ENCODE data around the gene SLC2A9.
A peak's percentile ranks its signal among the peaks of the same experiment; 100 is the strongest.

SLC2A9 gene

DNA sequence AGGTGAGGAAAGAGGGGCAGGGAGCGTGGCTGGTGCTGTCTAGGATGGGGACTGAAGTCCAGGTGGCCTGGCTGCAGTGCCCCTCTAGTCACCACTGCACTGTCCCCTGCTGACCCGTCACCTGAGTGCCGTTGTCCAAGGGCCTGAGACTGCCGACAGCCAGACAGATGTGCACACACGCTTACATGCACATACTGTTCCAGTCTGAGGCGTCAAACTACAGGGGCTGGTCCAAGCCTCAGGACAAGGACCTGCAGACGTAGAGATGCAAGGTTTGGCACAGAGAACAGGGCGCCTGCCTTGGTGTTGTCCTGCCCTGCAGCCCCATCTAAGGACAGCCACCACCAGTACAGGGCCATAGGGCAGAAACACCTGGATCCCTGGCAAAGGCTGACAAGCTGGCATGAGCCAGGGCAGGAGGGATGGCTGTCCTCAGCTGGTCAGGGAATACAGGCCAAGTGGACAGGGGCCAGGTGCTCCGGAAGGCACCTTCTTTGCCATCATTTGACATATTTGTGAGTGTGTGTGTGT is 1.7 kb downstream of the SLC2A9 start:
- peak overlapping the region; percentile 80 for H2AFZ ChIP-seq (ENCODE audit: low read length, unreplicated experiment)
- no peaks in the 10 kb centered on the region for H3K36me3 ChIP-seq (ENCODE audit: insufficient read depth, low read length)
- H3K4me1 ChIP-seq (ENCODE audit: control insufficient read depth, insufficient read depth, low read length, unreplicated experiment): peaks cover 12% of the 10 kb centered on the region
- peak overlapping the region; percentile 67 for H3K27ac ChIP-seq (ENCODE audit: low read depth, low read length)
- peak overlapping the region; percentile 73 for H3K4me3 ChIP-seq (ENCODE audit: low read depth, low read length)
- H3K79me2 ChIP-seq (ENCODE audit: control insufficient read depth, insufficient read depth, low read length, unreplicated experiment): no peaks in the 10 kb centered on the region
- H3K27me3 ChIP-seq (ENCODE audit: insufficient read depth, low read length): no peaks in the 10 kb centered on the region

DNA sequence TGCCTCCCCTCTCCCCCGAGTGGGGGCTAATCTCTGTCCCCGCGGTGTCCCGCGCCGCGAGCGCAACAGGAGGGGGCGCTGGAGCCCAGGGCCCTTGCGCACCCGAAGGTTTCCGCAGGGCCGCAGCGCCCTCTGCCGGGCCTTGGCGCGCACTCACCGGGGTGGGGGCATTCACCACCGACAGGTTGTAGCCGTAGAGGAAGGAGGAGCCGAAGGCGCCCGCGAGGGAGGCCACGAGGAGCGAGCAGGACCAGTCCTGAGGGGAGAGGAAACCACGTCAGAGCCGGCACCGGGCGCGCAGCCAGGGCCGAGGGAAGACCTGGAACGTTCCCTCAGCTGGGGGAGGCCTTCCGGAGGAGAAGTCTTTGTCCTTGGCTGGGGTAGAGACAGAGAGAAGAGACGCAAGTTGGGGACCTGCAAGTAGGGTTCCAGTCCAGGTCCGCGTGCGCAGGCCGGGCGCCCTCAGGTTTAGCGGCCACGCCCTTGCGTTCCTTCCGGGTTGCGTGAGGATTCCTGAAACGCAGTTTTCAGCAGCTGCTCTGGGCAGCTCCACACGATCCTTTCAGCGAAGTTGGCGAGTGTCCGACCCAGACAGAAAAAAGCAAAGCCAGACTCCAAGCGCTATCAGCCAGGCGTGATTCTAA is 2.4 kb downstream of the SLC2A9 start:
- H3K4me3 ChIP-seq (ENCODE audit: low read depth, low read length): peak overlapping the region; percentile 73
- no peaks in the 10 kb centered on the region for H3K36me3 ChIP-seq (ENCODE audit: insufficient read depth, low read length)
- H3K79me2 ChIP-seq (ENCODE audit: control insufficient read depth, insufficient read depth, low read length, unreplicated experiment): no peaks in the 10 kb centered on the region
- H3K4me1 ChIP-seq (ENCODE audit: control insufficient read depth, insufficient read depth, low read length, unreplicated experiment): peaks cover 12% of the 10 kb centered on the region
- H2AFZ ChIP-seq (ENCODE audit: low read length, unreplicated experiment): peak overlapping the region; percentile 80
- H3K27me3 ChIP-seq (ENCODE audit: insufficient read depth, low read length): no peaks in the 10 kb centered on the region
- H3K27ac ChIP-seq (ENCODE audit: low read depth, low read length): peak overlapping the region; percentile 67

DNA sequence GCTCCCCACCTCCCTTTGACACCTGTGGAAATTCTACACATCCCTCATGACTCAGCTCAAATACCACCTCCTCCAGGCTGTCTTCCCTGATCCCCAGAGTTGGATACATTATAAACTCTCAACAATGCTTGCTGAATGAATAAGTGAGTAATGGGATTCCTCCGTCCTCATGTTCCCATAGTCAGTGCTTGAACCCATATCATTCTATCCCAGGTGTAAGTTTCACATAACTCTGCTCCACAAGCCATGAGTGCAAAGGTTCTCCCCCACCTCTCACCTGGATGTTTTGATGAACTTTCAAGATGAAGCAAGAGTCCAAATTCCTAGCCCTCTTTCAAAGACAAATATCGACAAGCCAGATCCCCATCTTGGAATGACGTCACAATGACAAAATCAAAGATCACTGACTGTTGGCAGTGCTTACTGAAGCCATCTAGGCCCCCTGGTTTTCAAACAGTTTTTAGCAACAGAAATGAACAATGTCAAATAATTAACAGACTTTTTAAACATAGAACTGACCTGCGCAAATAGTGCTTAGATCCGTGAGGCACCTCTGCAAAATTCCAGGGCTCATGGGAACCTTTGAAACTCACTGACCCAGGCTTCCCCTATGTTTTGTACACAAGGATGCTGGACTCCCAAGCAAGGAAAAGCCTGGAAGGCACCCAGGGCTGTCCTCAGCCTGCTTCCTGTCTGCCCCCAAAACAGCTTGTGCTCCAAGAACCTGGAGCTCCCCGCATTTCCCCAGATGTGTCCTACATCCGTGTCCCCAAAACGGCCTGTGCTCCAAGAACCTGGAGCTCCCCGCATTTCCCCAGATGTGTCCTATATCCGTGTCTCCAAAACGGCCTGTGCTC is 4.0 kb downstream of the SLC2A9 start:
- H3K4me1 ChIP-seq (ENCODE audit: control insufficient read depth, insufficient read depth, low read length, unreplicated experiment): peaks cover 12% of the 10 kb centered on the region

DNA sequence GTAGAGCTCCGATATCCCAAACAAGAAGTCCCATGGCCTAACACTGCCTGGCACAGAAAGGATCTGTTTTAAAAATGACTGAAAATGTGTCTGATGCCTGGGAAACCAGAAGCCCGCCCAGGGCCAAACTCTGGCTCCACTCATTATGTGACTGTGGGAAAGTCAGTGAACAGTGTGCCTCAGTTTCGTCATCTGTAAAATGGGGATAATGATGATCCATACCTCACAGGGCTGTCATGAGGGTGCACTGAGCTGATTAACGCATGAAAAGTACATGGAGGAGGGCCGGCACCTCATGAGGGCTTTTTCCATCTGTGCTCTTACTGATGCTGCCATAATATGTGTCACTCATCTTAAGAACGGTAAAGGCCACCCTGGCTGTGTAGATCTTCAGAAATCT is 5.1 kb downstream of the SLC2A9 start:
- Histone ChIP-seq H3K27me3 (ENCODE audit: insufficient read depth, low read length) (no peaks in the 10 kb centered on the region), H3K27ac (ENCODE audit: low read depth, low read length) (no peak overlapping the region), H3K4me3 (ENCODE audit: low read depth, low read length) (no peak overlapping the region), H3K4me1 (ENCODE audit: control insufficient read depth, insufficient read depth, low read length, unreplicated experiment) (peaks cover 8% of the 10 kb centered on the region), H3K79me2 (ENCODE audit: control insufficient read depth, insufficient read depth, low read length, unreplicated experiment) (no peaks in the 10 kb centered on the region), H2AFZ (ENCODE audit: low read length, unreplicated experiment) (no peak overlapping the region), H3K36me3 (ENCODE audit: insufficient read depth, low read length) (no peaks in the 10 kb centered on the region)

More for the DNA sequence above, 4.0 kb downstream of the SLC2A9 start:
- Histone ChIP-seq H2AFZ (ENCODE audit: low read length, unreplicated experiment) (no peak overlapping the region), H3K79me2 (ENCODE audit: control insufficient read depth, insufficient read depth, low read length, unreplicated experiment) (no peaks in the 10 kb centered on the region), H3K36me3 (ENCODE audit: insufficient read depth, low read length) (no peaks in the 10 kb centered on the region), H3K4me3 (ENCODE audit: low read depth, low read length) (no peak overlapping the region), H3K27ac (ENCODE audit: low read depth, low read length) (no peak overlapping the region), H3K27me3 (ENCODE audit: insufficient read depth, low read length) (no peaks in the 10 kb centered on the region)

DNA sequence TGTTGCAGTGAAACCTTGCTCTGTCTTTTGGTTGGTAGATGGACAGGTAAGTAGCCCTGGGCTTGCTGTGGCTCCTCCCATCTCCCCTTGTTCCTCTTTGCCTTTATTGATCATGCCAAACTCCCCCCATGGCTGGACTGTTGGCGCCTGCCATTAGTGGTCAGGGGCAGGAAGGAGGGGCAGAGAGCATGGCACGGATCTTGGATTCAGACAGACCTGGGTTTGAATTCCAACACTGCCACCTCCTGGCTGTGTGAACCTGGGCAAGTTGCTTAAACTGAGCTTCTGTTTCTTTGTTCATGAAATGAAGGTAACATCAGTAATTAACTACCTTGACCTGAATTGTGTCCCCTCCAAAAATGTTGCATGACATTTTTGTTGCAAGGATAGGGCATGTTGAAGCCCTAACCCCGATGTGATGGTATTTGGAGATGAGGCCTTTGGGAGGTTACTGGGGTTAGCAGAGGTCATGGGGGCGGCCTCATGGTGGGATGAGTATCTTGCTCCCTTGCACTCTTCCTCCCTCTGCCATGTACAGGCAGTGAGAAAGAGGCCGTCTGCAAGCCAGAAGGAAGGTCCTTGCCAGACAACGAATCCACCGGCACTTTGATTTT is 6.0 kb downstream of the SLC2A9 start:
- H2AFZ ChIP-seq (ENCODE audit: low read length, unreplicated experiment): no peak overlapping the region
- peaks cover 5% of the 10 kb centered on the region for H3K4me1 ChIP-seq (ENCODE audit: control insufficient read depth, insufficient read depth, low read length, unreplicated experiment)
- H3K36me3 ChIP-seq (ENCODE audit: insufficient read depth, low read length): no peaks in the 10 kb centered on the region
- H3K4me3 ChIP-seq (ENCODE audit: low read depth, low read length): no peak overlapping the region
- no peak overlapping the region for H3K27ac ChIP-seq (ENCODE audit: low read depth, low read length)
- no peaks in the 10 kb centered on the region for H3K79me2 ChIP-seq (ENCODE audit: control insufficient read depth, insufficient read depth, low read length, unreplicated experiment)
- no peaks in the 10 kb centered on the region for H3K27me3 ChIP-seq (ENCODE audit: insufficient read depth, low read length)

DNA sequence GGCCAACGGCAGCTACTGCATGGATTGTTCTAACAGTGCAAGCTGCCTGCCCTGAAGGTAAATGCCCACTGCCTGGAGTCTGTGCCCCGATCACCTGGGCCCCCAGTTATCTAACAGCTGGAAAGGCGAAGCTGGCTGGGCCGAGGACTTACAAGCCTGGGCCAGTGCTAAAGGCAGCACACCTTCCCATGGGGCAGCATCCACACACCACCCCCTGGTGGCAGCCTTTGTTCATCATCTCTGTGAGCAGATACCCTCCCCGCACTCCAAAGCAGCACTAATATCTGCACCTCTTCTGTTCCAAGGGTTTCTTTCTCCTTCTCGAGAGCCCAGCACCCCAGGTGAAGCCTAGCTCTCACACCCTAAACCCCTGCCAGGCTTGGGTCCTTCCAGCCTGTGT is 7.6 kb downstream of the SLC2A9 start:
- Histone ChIP-seq H3K36me3 (ENCODE audit: insufficient read depth, low read length) (no peaks in the 10 kb centered on the region), H3K4me1 (ENCODE audit: control insufficient read depth, insufficient read depth, low read length, unreplicated experiment) (no peaks in the 10 kb centered on the region), H3K27me3 (ENCODE audit: insufficient read depth, low read length) (no peaks in the 10 kb centered on the region), H3K4me3 (ENCODE audit: low read depth, low read length) (no peak overlapping the region), H3K79me2 (ENCODE audit: control insufficient read depth, insufficient read depth, low read length, unreplicated experiment) (no peaks in the 10 kb centered on the region), H3K27ac (ENCODE audit: low read depth, low read length) (no peak overlapping the region), H2AFZ (ENCODE audit: low read length, unreplicated experiment) (no peak overlapping the region)

DNA sequence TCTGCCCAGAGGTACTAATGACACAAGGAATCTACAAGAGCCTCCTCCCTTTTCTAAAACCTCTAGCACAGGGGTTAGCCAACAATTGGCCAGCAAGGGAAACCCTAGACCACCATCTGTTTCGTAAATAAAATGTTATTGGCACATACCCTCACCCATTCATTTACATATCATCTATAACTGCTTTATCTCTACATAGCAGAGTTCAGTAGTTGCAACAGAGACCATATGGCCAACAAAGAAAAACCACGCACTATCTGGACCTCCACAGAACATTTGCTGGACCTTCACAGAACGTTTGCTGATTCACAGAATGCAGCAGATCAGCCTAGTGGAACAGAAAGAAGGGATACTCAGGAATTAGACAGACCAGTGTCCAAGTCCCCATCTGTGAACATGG is 9.4 kb downstream of the SLC2A9 start:
- no peak overlapping the region for H3K27ac ChIP-seq (ENCODE audit: low read depth, low read length)
- no peaks in the 10 kb centered on the region for H3K79me2 ChIP-seq (ENCODE audit: control insufficient read depth, insufficient read depth, low read length, unreplicated experiment)
- peaks cover 18% of the 10 kb centered on the region for H3K4me1 ChIP-seq (ENCODE audit: control insufficient read depth, insufficient read depth, low read length, unreplicated experiment)
- no peaks in the 10 kb centered on the region for H3K27me3 ChIP-seq (ENCODE audit: insufficient read depth, low read length)
- no peaks in the 10 kb centered on the region for H3K36me3 ChIP-seq (ENCODE audit: insufficient read depth, low read length)
- no peak overlapping the region for H2AFZ ChIP-seq (ENCODE audit: low read length, unreplicated experiment)
- no peak overlapping the region for H3K4me3 ChIP-seq (ENCODE audit: low read depth, low read length)

DNA sequence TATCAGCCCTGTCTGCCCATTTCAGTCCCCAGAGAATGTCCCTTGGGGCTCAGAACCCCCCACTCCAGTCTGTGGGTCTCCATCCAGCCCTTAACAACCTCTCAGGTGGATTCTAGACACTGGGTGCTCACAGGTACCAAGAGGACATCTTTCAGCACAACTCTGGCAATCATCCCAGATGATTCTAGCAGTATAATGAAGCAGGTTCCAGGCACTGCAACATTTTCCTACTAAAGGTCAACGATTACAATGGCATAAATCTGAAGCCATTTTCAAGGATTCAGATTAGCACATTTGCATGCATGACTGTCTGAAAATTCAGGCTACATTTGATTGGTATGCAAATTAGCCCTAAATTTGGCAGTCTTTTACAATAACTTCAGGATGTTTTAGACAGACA is 10.0 kb downstream of the SLC2A9 start:
- H3K36me3 ChIP-seq (ENCODE audit: insufficient read depth, low read length): no peaks in the 10 kb centered on the region
- H3K79me2 ChIP-seq (ENCODE audit: control insufficient read depth, insufficient read depth, low read length, unreplicated experiment): no peaks in the 10 kb centered on the region
- H3K27me3 ChIP-seq (ENCODE audit: insufficient read depth, low read length): no peaks in the 10 kb centered on the region
- no peak overlapping the region for H3K27ac ChIP-seq (ENCODE audit: low read depth, low read length)
- peaks cover 24% of the 10 kb centered on the region for H3K4me1 ChIP-seq (ENCODE audit: control insufficient read depth, insufficient read depth, low read length, unreplicated experiment)
- H2AFZ ChIP-seq (ENCODE audit: low read length, unreplicated experiment): no peak overlapping the region
- no peak overlapping the region for H3K4me3 ChIP-seq (ENCODE audit: low read depth, low read length)

DNA sequence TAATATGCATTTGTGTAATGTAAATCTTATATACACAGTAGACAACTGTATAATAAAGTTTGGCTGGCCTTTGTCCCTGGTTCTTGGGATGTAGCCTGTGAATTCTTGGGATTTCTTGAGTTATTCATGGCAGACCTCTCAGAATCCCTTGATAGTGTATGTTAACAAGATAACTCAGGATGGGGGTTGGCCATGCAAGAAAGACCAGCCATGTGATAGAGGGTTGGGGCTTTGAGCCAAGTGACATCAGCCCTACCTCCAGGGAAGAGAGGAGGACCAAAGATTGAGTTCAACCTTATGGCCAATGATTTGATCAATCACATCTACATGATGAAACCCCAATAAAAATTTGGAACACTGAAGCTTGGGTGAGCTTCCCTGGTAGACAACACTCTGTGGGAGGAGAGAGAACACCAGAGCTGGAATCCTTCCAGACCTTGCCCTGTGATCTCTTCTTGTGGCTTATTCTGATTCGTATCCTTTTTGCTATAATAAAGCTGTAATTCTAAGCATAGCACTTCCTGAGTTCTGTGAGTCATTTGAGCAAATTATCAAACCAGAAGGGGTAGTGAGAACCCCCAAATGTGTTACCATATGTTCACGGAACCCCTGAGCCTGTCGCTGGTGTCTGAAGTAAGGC is 11.3 kb downstream of the SLC2A9 start:
- Histone ChIP-seq H2AFZ (ENCODE audit: low read length, unreplicated experiment) (no peak overlapping the region), H3K79me2 (ENCODE audit: control insufficient read depth, insufficient read depth, low read length, unreplicated experiment) (no peaks in the 10 kb centered on the region), H3K4me3 (ENCODE audit: low read depth, low read length) (no peak overlapping the region), H3K4me1 (ENCODE audit: control insufficient read depth, insufficient read depth, low read length, unreplicated experiment) (peaks cover 33% of the 10 kb centered on the region), H3K27ac (ENCODE audit: low read depth, low read length) (no peak overlapping the region), H3K36me3 (ENCODE audit: insufficient read depth, low read length) (no peaks in the 10 kb centered on the region), H3K27me3 (ENCODE audit: insufficient read depth, low read length) (no peaks in the 10 kb centered on the region)

DNA sequence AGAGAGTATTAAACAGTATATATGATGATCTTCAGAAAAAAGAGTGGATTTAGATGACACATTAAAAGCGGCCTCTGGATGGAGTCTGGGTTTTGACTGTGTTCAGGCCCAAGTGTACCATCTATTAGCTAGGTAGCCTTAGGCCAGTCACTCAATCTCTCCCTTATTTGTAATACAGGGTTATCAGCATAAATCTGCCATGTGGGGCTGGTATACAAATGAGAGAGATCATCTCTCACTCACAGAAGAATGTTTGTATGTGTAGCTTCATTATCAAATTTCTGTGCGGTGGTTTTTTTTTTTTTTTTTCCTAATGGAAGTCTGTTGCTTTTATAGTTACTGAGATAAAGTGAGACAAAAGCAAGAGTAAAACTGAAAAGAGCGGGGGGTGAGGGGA is 12.7 kb downstream of the SLC2A9 start:
- no peaks in the 10 kb centered on the region for H3K79me2 ChIP-seq (ENCODE audit: control insufficient read depth, insufficient read depth, low read length, unreplicated experiment)
- no peaks in the 10 kb centered on the region for H3K36me3 ChIP-seq (ENCODE audit: insufficient read depth, low read length)
- no peak overlapping the region for H2AFZ ChIP-seq (ENCODE audit: low read length, unreplicated experiment)
- peaks cover 33% of the 10 kb centered on the region for H3K4me1 ChIP-seq (ENCODE audit: control insufficient read depth, insufficient read depth, low read length, unreplicated experiment)
- H3K4me3 ChIP-seq (ENCODE audit: low read depth, low read length): no peak overlapping the region
- no peaks in the 10 kb centered on the region for H3K27me3 ChIP-seq (ENCODE audit: insufficient read depth, low read length)
- H3K27ac ChIP-seq (ENCODE audit: low read depth, low read length): no peak overlapping the region

Data from ACC112 (cell line).